Suppressor macrophage treated with lipopolysaccharide for 1 hour (primary cell): ENCODE data around the gene EXOC3L1.

Experiments used
- DNase-seq, 3 donors: peaks; one replicate each; pipeline ENCODE4 v3.0.0-alpha.2; 2020 to 2022

EXOC3L1 gene

DNA sequence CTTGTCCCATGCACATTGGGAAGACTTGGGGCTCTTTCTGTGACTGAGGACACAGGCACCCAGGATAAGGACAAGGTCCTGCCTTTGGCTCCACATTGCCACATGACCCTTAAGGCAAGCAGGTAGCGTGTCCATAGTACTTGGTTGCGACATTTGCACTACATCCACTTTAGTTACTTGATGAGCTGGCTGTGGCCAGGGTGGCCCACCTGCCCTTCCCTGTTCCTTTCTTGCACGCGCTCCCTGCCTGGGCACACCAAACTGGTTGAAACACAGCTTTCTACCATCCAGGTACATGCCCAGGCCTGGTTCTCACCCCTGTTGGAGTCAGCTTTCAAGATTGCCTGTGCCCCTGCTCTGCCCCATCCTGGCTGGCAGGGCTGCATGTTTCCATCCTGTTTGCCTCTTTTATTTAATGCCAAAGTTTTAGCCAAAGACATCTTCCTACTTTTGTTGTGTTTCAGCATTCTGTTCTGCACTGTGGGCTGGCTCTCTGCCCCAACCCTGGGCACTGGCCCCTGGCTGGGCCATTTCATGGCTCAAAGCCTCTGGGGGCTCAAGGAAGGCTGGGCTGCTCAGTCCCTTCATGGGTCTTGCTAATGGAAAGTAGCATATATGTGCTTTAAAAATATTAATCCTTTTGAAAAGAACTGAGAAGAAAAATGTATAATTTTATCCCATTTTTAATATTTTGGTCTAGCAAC lies 42.3 kb downstream of the EXOC3L1 start:
- DNase-seq = no peak

DNA sequence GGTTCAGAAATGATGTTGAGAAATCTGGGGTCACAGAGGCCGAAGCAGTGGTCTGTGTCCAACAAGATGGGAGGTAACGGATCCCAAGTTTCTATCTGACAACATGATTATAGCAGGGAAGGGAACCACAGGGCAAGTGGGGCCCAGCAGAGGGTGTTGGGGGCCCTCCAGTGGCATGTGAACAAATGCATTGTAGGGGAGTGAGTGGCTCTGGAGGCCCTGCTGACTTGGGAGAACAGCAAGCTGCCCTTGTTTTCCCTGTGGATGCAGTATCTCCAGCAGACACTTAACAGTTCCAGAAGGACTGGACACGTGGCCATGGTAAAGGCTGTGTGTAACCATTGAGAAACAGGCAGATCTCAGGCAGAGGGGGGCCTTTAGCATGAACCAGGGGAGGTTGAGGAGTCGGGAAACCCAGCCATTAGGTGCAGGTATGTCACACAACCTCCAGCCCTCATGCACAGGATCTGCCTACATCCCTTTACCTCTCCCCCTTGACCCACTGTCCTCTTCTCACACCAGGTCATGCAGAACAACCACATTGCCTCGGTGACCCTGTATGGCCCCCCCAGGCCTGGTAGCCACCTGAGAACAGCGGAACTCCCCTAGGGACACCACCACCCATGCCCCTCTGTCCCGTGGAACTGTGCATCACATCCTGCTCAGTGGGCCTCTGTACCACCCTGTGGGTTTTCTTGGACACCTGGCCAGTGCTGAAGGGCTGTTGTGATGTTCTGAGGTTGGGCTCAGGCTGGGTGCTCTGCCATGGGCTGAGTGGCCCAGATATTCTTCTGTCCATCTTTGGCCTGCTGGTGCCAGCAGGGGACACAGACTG lies 43.2 kb downstream of the EXOC3L1 start:
- no peak for DNase-seq

DNA sequence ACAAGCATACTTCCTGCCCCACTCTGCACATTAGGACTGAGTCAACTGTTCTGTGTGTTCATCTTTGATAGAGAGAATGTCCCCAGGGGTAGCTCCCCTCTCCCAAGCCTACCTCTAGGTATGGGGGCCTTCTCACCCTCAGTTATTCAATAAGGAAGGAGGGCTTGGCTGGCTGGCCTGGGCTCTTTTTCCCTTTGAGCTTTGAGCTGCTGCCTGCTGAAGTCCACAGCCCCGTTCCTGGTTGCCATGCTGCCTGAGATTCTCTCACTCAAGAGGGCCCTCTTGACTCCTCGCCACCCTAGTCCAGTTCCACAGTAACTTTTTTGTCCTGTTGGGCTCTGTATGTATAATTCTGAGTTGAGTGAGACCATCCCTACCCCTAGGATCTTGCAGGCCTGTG lies 44.2 kb downstream of the EXOC3L1 start:
- DNase-seq = no peak

DNA sequence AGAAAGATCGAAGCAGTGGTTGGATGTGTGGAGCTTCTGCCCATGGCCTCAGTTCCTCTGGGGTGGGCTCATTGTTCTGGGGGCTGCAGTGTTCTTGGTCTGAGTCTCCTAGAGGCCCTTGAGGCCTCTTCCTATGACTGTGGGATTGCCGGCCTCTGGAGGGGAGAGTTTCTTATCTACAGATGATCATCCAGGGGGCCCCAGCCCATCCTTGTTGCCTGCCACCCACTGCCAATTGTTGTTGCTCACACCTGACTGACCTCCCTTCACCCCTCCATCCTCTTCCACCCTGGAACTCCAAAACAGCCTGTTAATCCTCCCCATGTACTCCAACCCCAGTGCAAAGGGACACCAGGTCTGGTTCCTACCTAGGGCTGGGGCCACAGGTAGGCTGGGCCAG lies 45.0 kb downstream of the EXOC3L1 start:
- DNase-seq = no peak

DNA sequence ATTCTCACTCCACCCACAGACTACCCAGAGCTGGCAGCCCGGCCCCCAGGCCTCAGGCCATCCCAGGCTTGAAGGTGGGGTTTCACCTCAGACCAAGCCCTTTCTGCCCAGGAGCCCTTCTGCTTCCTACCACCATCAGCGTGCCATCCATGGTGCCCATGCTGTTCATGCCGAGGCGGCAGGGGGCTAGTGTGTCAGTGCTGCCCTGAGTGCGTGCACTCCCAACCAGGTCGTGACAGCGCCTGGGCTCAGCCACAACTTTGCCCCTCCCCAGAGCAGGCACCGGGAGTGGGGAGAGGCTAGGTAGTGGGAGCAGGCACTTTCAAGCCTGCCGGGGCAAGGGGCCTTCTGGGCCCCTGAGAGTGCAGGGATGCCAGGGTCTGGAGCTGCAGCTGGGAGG lies 47.6 kb downstream of the EXOC3L1 start:
- no peak for DNase-seq

DNA sequence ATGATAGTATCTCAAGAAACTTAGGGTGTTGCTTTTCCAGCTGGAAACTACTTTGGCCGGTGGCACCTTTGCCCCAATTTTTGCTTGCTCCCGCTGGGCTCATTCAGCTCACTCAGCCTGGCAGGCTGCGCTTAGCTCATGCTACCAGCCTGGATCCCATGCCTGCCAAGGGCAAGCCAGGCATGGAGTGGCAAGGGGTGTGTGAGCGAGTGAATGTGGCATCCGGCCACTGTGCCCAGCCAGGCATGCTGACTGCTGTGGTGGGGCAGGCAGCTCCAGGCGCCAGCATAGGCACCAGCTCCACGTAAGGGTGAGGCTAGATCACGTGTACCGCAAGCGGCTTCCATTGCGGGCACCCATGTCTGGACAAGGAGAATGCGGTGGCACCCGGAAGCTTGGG lies 48.5 kb downstream of the EXOC3L1 start:
- DNase-seq = no peak

DNA sequence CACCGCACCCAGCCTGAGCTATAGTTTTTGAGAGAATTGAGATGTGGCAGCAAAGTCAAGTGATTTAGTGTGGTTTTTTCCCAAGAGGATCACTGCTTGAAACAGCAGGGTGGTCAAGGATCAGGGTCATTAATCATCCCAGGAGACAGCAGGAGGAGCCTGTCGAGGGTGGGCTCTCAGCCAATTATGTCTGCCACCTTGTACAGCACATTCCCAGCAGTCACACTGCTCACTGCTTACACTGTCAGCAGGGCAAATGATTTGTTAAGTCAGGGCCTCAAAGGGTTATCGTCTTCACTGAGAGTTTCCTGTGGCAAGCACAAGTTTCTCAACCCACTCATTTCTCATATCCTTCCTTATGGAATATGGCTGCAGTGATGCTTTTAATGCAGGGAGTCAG lies 52.3 kb downstream of the EXOC3L1 start:
- no peak for DNase-seq
